Coronary artery (tissue), 2 donors: ENCODE measurements around the gene TTC23L.

Experiments
- DNase-seq: peaks from one replicate; pipeline ENCODE4 v3.0.0-alpha.2; 2017; ENCODE audit warnings: low spot score
- H3K27ac ChIP-seq, 2 donors: fragments of 200-600 bp; sonication (generic); one replicate each; pipeline ENCODE4 v1.5.1; 2016 to 2019
- H3K4me3 ChIP-seq: fragments of 200-600 bp; sonication (generic); 2 replicates; pipeline ENCODE4 v1.5.1; 2016; ENCODE audit warnings: mild to moderate bottlenecking, moderate library complexity
- CTCF ChIP-seq: fragments of 200-600 bp; sonication (generic); IDR thresholded peaks from one replicate; pipeline ENCODE4 v1.5.1; 2019; ENCODE audit warnings: antibody characterized with exemption

The TTC23L gene

GRCh38 chr5:34804913-34805312 lies 34.1 kb upstream of the TTC23L start:
- H3K27ac ChIP-seq = no peak overlapping the region
- no peak for DNase-seq
- H3K4me3 ChIP-seq = no peak overlapping the region
- no peak for TF ChIP-seq CTCF

GRCh38 chr5:34806532-34806931 lies 32.4 kb upstream of the TTC23L start:
- Histone ChIP-seq H3K27ac (no peak overlapping the region), H3K4me3 (no peak overlapping the region)
- no peak for DNase-seq
- no peak for TF ChIP-seq CTCF

- no peak for TF ChIP-seq CTCF
- DNase-seq = no peak
Observed at GRCh38 chr5:34811706-34812105, 27.3 kb upstream of the TTC23L start.

GRCh38 chr5:34813509-34813908 lies 25.5 kb upstream of the TTC23L start:
- H3K27ac ChIP-seq = no peak overlapping the region
- no peak for DNase-seq
- H3K4me3 ChIP-seq = no peak overlapping the region
- TF ChIP-seq CTCF = no peak

More at GRCh38 chr5:34811706-34812105, 27.3 kb upstream of the TTC23L start:
- H3K4me3 ChIP-seq = no peak overlapping the region
- no peak overlapping the region for H3K27ac ChIP-seq

- no peak for DNase-seq
- TF ChIP-seq CTCF = no peak
- Histone ChIP-seq H3K27ac (no peak overlapping the region), H3K4me3 (no peak overlapping the region)
Observed at GRCh38 chr5:34817558-34818351, 21.2 kb upstream of the TTC23L start.

GRCh38 chr5:34818717-34819116 lies 20.2 kb upstream of the TTC23L start:
- Histone ChIP-seq H3K27ac (no peak overlapping the region), H3K4me3 (no peak overlapping the region)
- no peak for TF ChIP-seq CTCF
- DNase-seq = no peak

GRCh38 chr5:34820593-34820992 lies 18.4 kb upstream of the TTC23L start:
- no peak for DNase-seq
- no peak for TF ChIP-seq CTCF
- H3K27ac ChIP-seq = no peak overlapping the region
- H3K4me3 ChIP-seq = no peak overlapping the region
